HL-60/S4 treated with phorbol 12-myristate 13-acetate at 8.2 ng/mL for 4 days and 3 days (cell line): Measurements from ENCODE around the gene RAB40B.

Experiments used
- in situ Hi-C: fragments of 300-500 bp; cut with MboI; formaldehyde crosslinking; loops from 2 replicates; pipeline ENCODE4 v1.15.0; 2022; ENCODE audit warnings: low sequenced_read_pairs

Gene RAB40B

DNA sequence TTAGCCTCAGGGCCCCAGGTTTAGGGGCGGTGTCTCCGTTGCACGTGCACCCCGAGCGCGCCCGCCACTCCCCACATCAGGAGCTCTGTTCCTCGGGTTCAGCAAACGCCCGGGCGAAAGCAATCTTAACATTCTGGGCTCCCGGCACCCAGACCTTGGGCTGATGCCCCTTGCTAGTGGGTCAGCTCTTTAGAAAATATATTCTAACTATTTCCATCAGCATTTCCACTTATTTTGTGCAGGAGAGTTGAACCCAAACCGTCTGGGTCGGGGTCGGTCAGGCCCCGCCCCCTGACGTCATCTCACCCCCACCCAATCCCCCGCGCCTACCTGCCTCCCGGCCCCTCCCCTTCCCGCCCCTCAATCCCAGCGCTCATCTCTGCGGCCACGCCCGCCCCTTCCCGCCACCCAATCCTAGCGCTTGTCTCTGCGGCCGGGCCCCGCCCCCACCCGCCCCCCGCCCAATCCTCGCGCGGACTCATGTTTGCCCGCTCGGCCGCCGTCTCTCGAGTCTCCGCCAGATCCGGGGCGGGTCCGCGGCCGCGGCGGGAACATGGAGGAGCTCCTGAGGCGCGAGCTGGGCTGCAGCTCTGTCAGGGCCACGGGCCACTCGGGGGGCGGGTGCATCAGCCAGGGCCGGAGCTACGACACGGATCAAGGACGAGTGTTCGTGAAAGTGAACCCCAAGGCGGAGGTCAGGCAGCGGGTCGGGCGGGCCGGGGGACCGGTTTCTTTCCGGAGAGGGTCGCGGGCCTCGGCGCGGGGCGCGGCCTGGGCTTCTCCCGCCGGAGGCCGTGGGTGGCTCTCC, 17.9 kb upstream of the RAB40B start, which contains the start of gene FN3KRP:
FN3KRP (plus strand) TSS at position 504 of the 808 bp plus-strand sequence; CDS start at position 554, 50 bp downstream.
- in situ Hi-C loops: no loop called here

DNA sequence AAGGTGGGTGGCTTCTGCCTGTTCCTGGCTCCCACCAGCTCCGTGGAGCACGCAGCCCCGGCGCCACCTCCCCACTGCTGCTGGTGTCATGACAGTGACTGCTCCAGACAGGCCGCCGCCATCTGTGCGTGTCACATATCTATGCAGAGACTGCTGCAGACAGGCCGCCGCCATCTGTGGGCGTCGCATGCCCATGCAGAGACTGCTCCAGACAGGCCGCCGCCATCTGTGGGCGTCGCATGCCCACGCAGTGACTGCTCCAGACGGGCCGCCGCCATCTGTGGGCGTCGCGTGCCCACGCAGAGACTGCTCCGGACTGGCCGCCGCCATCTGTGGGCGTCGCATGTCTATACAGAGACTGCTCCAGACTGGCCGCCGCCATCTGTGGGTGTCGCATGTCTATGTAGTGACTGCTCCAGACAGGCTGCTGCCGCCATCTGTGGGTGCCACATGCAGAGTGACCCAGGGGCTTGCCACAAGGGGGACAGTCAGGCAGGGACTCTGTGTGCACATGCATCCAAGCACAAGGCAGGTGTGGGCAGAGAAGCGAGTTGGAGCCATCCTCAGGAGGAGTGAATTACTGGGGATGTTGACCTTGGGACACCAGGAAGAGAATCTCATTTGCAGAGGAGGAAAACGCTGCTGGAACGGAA, 14.7 kb upstream of the RAB40B start:
- in situ Hi-C loops: no loop called here

DNA sequence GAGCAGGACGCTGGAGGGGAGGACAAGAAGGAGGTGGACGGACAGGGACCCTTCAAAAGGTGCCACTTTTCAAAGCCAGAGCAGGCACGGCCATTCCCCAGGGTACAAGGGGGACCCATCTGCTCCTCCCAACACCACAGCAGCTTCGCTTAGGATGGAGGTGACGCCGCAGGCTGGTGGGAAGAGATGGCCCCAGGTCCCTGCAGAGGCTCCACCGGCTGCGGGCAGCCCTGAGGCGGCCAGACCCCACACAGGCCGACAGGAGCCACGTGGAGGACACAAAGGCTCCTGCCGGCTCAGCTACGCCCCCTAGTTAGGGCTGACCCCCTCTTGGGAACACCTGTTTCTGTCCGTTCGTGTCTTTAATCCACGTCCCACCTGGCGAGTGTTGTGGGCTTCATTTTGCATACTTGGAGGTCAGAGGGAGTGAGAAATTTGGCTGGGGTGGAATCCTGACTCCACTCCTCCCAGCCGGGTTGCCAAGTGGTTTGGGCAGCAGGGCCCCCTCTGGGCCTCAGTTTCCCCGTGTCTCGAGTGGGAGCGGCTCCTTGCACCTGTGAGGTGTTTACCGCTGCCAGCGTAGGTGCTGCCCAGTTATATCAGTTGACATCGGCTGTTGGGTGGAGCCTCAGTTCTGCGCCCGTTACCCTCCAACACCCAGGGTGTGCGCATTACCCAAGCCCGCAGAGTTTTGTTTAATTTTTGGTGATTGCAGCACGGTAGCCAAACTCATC, 12.2 kb upstream of the RAB40B start:
- in situ Hi-C loops: no loop called here

DNA sequence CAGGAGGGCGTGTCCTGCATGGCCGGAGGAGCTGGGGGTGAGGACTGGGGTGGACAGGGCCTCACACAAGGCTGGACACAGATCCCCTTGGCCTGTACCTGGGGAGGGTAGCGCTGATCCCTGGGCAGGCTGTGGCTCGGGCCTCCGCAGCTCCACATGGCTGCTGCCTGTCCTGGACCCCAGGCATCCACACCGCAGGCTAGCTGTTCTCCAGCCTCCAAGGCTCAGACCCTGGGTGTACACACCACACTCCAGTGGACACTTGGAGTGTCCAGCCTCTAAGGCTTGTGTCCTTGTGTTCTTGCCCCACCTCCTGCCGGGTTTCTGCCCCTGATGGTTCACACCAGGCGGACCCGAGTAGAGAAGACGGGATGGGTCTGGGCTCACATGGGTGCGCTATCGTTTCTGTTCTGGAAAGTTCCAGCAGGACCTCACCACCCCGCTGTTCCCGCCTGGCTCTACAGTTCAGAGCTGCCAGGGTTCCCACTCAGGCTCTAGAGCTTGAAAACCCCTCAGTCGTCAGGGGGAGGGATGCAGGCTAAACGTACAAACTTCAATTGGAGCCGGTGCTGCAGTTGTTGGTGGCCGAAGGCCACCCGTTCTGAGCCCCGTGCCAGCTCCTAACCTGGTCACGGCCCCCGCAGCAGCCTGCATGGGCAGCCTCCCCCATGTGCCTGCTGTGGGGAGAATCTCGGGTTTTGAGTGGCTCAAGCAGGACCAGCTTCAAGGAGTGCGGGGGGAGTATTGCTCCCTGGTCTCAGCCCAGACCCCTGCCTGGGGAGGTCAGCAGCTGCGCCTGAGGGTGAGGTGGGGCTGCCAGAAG, 11.4 kb upstream of the RAB40B start:
- in situ Hi-C loops: no loop called here

DNA sequence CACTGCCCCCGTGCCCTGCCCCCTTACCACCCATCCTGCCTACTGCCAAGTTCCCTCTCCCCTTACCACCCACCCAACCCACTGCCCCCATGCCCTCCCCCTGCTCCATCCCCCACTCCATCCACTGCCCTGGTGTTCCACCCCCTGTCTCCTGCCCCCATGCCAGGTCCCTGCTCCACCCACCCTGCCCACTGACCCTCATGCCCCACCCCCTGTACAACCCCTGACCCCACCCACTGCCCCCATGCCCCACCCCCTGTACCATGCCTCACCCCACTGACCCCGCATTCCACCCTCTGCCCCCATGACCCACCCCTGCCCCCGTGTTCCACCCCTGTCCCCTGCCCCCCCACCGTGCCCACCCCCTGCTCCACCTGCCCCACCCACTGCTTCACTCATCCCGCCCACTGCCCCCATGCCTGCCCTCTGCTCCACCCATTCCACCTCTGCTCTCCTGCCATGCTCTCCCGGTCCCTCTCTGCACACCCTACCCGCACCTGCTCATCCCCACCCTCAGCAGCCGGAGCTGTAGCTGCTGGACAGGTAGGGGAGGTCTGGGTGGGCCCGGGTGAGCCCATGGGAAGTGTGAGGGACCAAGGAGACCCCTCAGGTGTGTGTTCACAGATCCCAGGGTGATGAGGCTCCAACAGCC, 10.7 kb upstream of the RAB40B start:
- in situ Hi-C loops: no loop called here

DNA sequence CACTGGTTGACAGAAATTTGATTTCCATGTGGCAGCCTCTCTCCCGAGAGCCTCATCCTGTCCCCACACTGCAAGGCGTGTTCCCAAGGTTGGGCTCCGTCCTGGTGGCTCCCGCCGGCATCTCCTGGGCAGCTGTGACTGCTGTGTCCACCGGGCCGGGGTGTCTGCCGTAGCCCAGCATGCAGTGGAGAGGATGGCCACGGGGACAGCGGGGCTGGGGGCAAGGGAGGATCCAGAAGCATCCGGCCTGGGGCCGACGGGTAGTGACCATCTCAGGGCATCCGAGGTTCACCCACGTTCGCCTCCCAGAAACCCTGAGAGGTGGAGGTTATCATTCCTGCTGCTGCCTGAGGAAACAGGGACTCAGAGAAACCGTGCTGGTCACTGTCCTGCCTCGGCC, 7.3 kb upstream of the RAB40B start:
- in situ Hi-C loops: no loop called here

DNA sequence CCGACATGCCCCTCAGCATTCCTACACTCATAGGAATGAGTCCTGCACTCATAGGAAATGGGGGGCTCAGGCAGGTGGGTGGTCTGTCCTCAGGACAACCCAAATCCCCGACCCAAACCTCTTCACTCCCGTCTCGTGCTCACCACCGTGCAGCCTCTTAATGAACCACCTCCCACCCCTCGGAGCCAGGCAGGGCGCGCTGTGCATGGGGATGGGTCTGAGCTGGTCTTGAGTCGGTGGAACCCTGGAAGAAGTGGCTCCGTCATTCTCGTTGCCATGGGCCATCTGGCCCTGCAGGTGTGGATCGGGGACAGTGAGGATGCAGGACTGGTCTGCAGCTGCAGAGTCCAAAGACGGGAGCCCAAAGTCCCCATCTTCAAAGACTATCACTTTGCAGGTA, 6.4 kb upstream of the RAB40B start:
- in situ Hi-C loops: no loop called here

DNA sequence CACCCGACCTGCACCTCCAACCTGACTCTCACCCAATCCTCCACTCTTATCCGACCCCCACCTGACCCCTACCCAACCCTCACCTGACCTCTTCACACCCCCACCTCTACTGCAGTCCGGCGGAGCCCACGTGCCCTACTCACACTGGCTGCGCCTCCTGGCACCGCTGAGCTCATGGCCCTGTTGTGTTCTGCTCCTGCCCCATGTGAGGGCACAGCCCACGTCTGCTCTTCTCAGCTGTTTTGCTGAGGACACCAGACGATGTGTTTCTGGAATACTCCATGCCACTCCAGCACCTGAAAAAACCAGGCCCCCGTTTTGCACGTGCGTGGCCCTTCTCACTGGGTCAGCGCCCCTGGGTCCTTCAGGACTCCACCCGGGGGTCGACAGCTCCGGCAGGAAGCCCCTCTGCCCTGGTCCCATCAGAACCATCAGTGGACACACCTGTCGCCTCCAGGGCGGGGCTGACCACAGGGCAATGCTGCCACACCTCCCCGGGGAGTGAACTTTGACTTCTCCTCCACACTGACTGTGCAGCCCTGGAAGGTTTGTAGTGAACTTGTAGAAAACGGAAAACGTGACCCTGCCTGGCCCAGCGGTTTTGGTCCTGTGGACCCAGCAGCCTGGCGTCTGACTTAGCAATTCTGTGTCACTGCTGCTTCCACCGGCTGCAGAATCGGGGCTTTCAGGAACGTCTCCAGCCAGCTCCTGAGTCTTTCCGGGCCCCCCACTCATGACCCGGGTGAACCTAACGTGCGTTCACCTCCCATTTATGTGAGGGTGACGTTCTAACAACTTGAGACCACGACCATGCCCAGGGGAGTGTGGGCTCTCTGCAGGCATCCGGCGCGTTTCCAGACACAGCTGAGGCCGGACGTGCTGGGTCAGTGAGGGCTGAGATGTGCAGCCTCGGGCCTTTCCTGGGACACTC, 5.7 kb upstream of the RAB40B start:
- in situ Hi-C loops: no loop called here

DNA sequence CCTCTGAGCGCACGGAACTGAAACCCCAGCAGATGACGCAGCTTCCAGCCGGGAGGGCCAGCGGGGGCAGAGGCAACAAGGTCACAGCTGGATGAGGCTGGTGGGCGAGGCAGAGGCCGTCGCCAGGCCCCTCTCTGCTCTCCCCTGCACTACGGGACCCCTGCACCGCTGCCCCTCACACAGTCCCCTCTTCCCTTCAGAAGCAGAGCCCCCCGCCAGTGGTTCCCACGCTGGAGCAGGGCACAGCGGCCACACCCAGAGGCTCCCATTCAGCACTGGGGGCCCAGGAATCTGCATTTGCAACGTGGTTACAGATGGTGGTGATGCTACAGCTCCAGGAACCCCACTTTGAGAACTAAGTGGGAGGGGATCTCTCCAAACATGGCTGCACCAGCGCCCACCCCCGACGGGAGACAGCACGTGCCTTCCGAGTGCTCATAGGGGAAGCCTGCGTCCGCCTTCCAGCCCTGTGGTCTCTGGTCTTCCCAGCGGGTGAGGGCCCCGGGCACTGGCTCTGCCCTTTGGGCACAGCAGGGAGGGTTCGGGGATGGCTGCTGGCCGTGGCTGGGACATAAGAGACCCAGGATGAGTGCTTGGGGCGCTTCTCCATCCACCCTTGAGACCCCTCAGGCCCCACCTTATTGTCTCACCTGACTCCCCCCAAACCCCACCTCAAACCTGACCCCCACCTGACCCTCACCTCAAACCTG, 4.7 kb upstream of the RAB40B start:
- in situ Hi-C loops: no loop called here

DNA sequence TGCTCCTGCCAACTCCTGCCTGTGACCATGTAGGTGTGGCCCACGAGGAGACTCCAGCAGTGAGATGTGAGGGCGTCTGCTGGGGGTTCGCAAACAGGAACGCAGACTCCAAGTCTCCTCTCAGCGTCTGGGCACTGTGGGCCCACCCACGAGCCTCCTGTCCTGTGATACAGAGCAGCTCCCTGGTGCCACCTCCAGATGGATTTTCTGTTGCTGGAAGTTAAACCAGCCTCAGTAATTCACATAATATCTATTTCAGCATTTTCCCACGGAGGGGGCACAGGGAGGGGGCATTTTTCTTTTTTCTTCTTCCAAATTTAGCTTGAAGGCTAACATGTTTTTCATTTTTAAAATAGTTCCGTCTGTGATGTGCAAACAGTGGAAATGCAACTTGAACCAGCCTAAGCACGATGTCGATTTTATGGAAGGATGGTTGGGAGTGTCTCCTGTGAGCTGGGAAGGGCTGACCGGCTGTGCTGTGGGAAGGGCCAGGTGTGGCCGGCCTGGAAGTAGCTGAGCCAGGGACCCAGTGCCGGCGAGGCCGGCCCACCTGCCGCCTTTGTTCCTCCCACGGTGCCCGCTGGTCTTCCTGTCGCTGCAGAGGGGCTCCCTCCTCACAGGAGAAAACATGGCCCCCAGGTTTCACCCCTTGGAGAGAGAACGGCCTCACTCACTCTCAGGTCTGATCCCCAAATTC, 3.9 kb upstream of the RAB40B start:
- in situ Hi-C loops: no loop called here

DNA sequence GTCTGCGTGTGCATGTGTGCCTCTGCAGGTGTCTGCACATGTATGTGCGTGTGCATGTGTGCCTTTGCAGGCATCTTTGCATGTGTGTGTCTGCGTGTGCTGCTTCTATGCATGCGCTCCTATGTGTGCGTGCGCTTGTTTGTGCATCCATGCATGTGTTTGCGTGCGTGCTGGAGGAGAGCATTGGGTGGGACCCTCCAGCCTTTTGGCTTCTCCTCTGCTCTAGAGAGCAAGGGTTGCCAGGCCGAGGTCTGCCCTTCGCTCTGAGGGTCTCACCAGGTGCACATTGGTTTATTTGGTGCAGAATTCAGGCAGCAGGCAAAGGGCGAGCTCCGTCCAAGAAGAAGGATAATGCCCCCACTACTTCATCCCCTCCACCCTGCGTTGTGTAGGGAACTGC, 1.1 kb upstream of the RAB40B start:
- in situ Hi-C loops: no loop called here

DNA sequence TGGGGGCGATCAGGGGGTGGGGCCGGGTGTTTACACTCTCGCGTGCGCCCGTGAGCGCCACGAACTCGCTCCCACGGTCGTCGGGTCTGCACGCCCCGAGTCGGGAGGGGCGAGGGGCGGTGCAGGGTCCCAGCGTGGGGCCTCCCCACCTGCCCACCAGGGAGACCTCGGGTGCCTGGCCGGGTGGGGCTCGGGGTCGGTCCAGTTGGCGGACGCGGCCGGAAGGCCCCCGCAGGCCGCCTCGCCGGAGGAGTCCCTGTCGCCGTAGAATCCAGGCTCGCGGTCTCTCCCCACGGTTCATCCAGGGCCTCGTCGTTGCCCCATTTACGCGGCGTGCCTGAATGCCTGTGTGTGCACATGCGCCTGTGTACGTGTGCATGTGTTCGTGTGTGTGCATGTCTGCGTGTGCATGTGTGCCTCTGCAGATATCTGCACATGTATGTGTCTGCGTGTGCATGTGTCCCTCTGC, 510 bp upstream of the RAB40B start:
- in situ Hi-C loops: no loop called here

DNA sequence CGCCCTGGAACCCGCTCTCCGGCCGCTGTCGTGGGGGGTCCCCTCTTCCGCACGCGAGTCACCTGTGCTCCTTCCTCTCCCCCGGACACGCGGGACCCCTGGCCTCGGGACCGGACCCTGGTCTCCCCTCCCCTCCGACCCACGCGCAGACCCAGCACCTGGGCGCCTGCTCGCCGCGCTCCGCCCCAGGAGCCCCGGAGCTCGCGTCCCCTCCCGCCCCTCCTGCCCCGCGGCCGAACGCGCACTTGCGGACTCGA, 762 bp downstream of the RAB40B start:
- in situ Hi-C loops: no loop called here

DNA sequence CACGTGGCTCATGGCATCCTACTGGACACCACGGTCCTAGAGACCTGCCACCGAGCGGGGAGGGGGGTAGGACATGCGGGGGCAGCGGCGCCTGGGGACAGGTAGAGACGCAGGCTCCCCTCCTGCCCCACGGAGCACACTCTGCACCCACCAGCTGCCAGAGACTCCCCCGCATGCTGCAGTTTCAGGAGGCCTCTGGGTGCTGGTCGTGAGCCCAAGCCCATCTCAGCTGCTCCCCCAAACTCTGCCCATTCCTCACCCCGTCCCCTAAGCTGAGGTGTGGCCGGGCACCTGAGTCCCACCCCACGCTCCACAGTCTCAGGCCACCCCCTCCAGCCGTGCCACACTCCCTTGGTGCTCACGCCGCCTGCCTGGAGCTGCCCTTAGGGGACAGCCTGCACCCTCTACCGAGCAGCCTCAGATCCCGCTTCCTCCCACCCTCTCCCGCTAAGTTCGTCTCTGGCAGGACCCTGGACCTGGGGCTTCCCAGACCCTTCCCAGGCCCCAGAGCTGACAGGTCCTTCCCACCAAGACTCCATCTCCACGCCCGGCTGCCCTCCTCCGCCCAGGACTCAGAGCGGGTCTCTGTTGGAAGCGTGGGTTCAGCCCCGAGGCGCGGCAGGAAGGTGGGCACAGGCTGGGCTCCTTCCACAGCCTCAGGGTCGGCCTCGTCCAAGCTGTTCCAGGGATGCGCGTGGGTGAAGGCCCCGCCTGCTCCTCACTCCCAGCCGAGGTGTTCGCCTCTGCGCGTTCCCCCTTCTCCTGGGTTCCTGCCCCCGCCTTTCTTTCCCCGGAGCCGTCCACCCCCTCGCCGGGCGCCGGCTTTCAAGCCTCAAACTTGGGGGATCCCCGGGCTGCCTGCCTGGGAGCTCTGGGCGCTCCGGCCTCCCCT, 1.3 kb downstream of the RAB40B start:
- in situ Hi-C loops: no loop called here

DNA sequence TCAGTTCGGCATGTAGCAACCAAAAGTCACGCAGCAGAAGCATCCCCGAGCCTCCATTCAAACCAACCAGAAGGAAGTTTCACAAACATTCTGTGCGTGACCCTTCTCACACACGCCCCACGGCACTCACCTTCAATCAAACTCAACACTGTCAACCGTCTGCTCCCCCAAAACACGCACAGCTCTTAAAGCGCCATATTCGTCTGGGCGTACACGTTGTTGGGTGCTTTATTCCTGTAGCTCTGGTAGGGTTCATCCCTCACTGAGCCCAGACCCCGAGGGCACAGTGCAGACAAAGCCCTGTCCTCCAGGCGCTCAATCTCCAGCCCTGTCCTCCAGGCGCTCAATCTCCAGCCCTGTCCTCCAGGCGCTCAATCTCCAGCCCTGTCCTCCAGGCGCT, 2.2 kb downstream of the RAB40B start:
- in situ Hi-C loops: no loop called here

DNA sequence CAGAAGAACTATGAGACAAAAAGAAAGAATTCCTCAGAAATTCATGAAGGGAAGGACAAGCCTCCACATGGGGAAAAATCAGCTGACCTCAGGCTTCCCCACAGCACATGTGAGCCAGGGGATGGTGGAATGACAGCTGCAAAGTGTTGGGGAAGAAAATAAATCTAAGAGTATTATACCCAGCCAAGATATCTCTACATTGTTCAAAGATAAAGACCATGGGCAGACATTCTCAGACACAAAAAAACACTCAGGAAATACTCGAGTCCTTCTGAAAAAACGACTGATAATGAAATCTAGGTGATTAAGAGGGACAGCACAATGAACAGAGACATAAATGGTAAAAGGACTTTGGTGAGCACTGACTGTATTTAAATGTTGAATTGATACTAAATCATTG, 3.9 kb downstream of the RAB40B start:
- in situ Hi-C loops: no loop called here

DNA sequence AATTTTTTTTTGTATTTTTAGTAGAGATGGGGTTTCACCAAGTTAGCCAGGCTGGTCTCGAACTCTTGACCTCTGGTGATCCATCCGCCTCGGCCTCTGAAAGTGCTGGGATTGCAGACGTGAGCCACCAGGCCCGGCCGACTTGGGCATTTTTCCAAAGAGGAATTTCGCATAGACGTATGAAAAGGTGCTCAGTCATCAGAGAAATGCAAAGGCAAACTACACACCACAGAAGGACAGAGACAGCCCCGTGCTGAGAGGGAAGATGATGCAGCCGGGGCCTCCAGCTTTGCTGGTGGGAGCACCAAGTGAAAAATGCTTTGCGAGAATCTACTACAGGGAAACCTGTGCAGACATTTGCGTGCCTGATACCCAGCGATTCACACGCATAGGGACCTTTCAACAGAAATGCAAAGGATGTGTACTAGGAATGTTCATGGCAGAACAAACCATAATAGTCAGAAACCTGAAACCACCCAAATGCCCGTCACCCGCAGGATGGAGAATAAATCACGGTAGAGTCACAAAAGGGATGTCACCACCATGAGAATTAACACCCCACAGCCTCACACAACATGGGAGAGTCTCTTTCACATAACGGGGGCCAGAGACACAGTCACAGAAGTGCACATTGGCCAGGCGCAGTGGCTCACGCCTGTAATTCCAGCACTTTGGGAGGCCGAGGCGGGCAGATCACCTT, 5.2 kb downstream of the RAB40B start:
- in situ Hi-C loops: no loop called here
